GM12878 (cell line): Measurements from ENCODE around the gene MROH9. TPM values are rescaled to one million over a fixed set of nuclear protein-coding genes. Genes with fewer than 3 reads are reported as not detected.

Experiments used
- ATAC-seq: fragments of 200-7000 bp; cut with Tn5 transposase; 3 replicates; pipeline ENCODE4 v1.9.1; 2020; ENCODE audit warnings: mild to moderate bottlenecking, moderate library complexity
- BruUV-seq: library from RNA; stranded (reverse); fragments of 400-500 nt; replicated peaks from 2 replicates; lab custom pipeline; 2021; lab: Mats Ljungman, UMichigan
- CTCF ChIA-PET: fragments of 300-600 bp; sonication (Branson Sonifier 250); formaldehyde crosslinking; extraction: SDS; loops from one replicate; lab custom pipeline; 2021; ENCODE audit warnings: inconsistent platforms; lab: Yijun Ruan, JAX
- POLR2A ChIA-PET: fragments of 350-600 bp; formaldehyde crosslinking; extraction: SDS; loops from one replicate; lab custom pipeline; 2021; ENCODE audit warnings: inconsistent platforms; lab: Charles Lee
- RAD21 ChIA-PET: fragments of 300-600 bp; sonication (Branson Sonifier 250); formaldehyde crosslinking; loops from one replicate; lab custom pipeline; 2023; ENCODE audit warnings: antibody characterized with exemption; ENCODE audit not compliant: unreplicated experiment; lab: Charles Lee
- SMC1A ChIA-PET: fragments of 300-600 bp; sonication (Branson Sonifier 250); formaldehyde crosslinking; loops from one replicate; lab custom pipeline; 2023; ENCODE audit not compliant: unreplicated experiment, uncharacterized antibody; lab: Charles Lee
- DNase-seq: peaks from one replicate; pipeline ENCODE4 v3.0.0-alpha.2; 2011; ENCODE audit warnings: low read depth, low spot score
- FAIRE-seq: peaks from 3 replicates; lab custom pipeline; 2011; peaks lifted over from hg19 to GRCh38; lab: Jason Lieb, UNC
- H2AFZ ChIP-seq: 2 replicates; pipeline ENCODE4 v1.6.0; 2011; ENCODE audit warnings: low read depth, low read length, control low read depth; ENCODE audit not compliant: control insufficient read depth
- H3K27ac ChIP-seq: 2 replicates; pipeline ENCODE4 v1.5.1; 2011; ENCODE audit warnings: control low read depth; ENCODE audit not compliant: control insufficient read depth, insufficient read depth
- H3K27me3 ChIP-seq, 2 experiments: replicated peaks in 1 of 2; 2 replicates each; pipeline versions ENCODE4 v1.6.0 to v1.6.1; 2011; ENCODE audit warnings: low read length in 1 of 2; ENCODE audit not compliant: control insufficient read depth in 2 of 2, insufficient read depth in 2 of 2
- H3K36me3 ChIP-seq, 2 experiments: 2 replicates each; pipeline ENCODE4 v1.5.1; 2011; ENCODE audit warnings: low read length in 1 of 2; ENCODE audit not compliant: control insufficient read depth in 2 of 2, insufficient read depth in 2 of 2
- H3K4me1 ChIP-seq: 2 replicates; pipeline ENCODE4 v1.6.1; 2011; ENCODE audit warnings: mild to moderate bottlenecking, low read length, moderate library complexity, mixed read lengths; ENCODE audit not compliant: control insufficient read depth, insufficient read depth
- H3K4me2 ChIP-seq: 2 replicates; pipeline ENCODE4 v1.6.0; 2011; ENCODE audit warnings: control low read depth; ENCODE audit not compliant: control insufficient read depth, insufficient read depth
- H3K4me3 ChIP-seq: fragments of 200-600 bp; sonication (generic); 2 replicates; pipeline ENCODE4 v1.5.1; 2016
- H3K79me2 ChIP-seq: 2 replicates; pipeline ENCODE4 v1.6.0; 2011; ENCODE audit warnings: low read length; ENCODE audit not compliant: control insufficient read depth, insufficient read depth
- H3K9ac ChIP-seq: 2 replicates; pipeline ENCODE4 v1.8.0; 2011; ENCODE audit warnings: low read length, control low read depth, mixed read lengths; ENCODE audit not compliant: control insufficient read depth, insufficient read depth
- H3K9me3 ChIP-seq: replicated peaks from 3 replicates; pipeline ENCODE4 v1.5.1; 2011; ENCODE audit warnings: mild to moderate bottlenecking, low read length; ENCODE audit not compliant: control insufficient read depth, insufficient read depth
- H4K20me1 ChIP-seq: 2 replicates; pipeline ENCODE4 v1.6.0; 2011; ENCODE audit not compliant: control insufficient read depth, insufficient read depth
- CBX3 ChIP-seq: fragments of 200-600 bp; sonication (generic); IDR thresholded peaks from 2 replicates; pipeline ENCODE4 v1.6.1; 2016; ENCODE audit warnings: low read depth, borderline replicate concordance
- CTCF ChIP-seq, 3 experiments: IDR thresholded peaks in 2 of 3; conservative IDR thresholded peaks in 1 of 3; 2 replicates each; pipeline ENCODE4 v1.5.1; 2011; ENCODE audit warnings: low read depth in 3 of 3, low read length in 3 of 3, mild to moderate bottlenecking in 3 of 3, control low read depth in 2 of 3, moderate library complexity in 2 of 3, inconsistent platforms in 1 of 3, mixed read lengths in 1 of 3; ENCODE audit not compliant: control insufficient read depth in 2 of 3, insufficient read depth in 1 of 3; ENCODE audit errors: extremely low read depth in 1 of 3
- POLR2A ChIP-seq: IDR thresholded peaks from 2 replicates; pipeline ENCODE4 v1.6.1; 2011; ENCODE audit warnings: low read depth, mild to moderate bottlenecking, low read length
- POU2F2 ChIP-seq: IDR thresholded peaks from 3 replicates; pipeline ENCODE4 v1.6.1; 2011; ENCODE audit warnings: low read depth, mild to moderate bottlenecking, low read length, borderline replicate concordance
- SMC3 ChIP-seq: IDR thresholded peaks from 2 replicates; pipeline ENCODE4 v1.6.1; 2011; ENCODE audit warnings: low read length, improper control_type of control experiment, borderline replicate concordance
- SREBF2 ChIP-seq: IDR thresholded peaks from 2 replicates; pipeline ENCODE4 v1.6.1; 2012; ENCODE audit warnings: mild to moderate bottlenecking, low read length
- STAT3 ChIP-seq: IDR thresholded peaks from 2 replicates; pipeline ENCODE4 v1.6.1; 2011; ENCODE audit warnings: low read depth, low read length, improper control_type of control experiment
- TARDBP ChIP-seq: IDR thresholded peaks from 2 replicates; pipeline ENCODE4 v1.6.1; 2016; ENCODE audit warnings: borderline replicate concordance
- USF2 ChIP-seq: IDR thresholded peaks from 2 replicates; pipeline ENCODE4 v1.6.1; 2011; ENCODE audit warnings: low read depth, low read length, improper control_type of control experiment, borderline replicate concordance
- ZNF207 ChIP-seq: fragments of 450-650 bp; IDR thresholded peaks from 2 replicates; pipeline ENCODE4 v1.6.1; 2014; ENCODE audit warnings: antibody characterized with exemption, mild to moderate bottlenecking, borderline replicate concordance
- WGBS: methylation state at CpG from one replicate; pipeline ENCODE4 v1.1.6; 2016; ENCODE audit warnings: low lambda C conversion rate; ENCODE audit not compliant: insufficient replicate concordance, insufficient coverage; ENCODE audit errors: missing lambda C conversion rate; 5-methylcytosine and 5-hydroxymethylcytosine counted together
- in situ Hi-C: fragments of 300-500 bp; cut with MboI; formaldehyde crosslinking; loops from 9 replicates; pipeline ENCODE4 v1.14.3; 2018; ENCODE audit warnings: mixed read lengths
- intact Hi-C: fragments of 100-400 bp; cut with micrococcal nuclease; formaldehyde crosslinking; loops from one replicate; pipeline ENCODE4 v1.14.2; 2022; ENCODE audit not compliant: unreplicated experiment
- polyA plus RNA-seq, 11 experiments: library from polyadenylated mRNA; depleted of rRNA in 4 of 11; unstranded in 6 of 11; stranded (reverse) in 5 of 11; fragments of >200 nt; fragmentation: Nextera tagmentation in 4 of 11; fragmentation: Illumina TruSeq in 1 of 11; extraction: Ambion mirVana in 4 of 11; extraction: Trizol in 1 of 11; gene quantifications; 1 replicate in 1 of 11; 2 replicates in 10 of 11; pipeline versions ENCODE4 v1.2.1 to v1.2.3, GENCODE V29; 2011 to 2016; ENCODE audit warnings: inconsistent platforms in 2 of 11, missing spikeins in 2 of 11, low read depth in 1 of 11
- total RNA-seq, 4 experiments: library from RNA; depleted of rRNA in 3 of 4; stranded (reverse); fragments of >200 nt in 3 of 4; fragmentation: Illumina TruSeq in 1 of 4; extraction: Trizol in 1 of 4; gene quantifications; 2 replicates each; pipeline versions ENCODE4 v1.2.1 to v1.2.3, GENCODE V29; 2013 to 2021

Gene MROH9
- total and polyA plus RNA-seq, 10 of the 15 experiments (the other 5 are each of a cell fraction or from before 2014, with no cell fraction given) = not detected

- TF ChIP-seq USF2 (no peak), CTCF (IDR thresholded peaks at IDR 0.05 in 2 of 3, conservative IDR thresholded peaks at IDR 0.05 in 1 of 3; ENCODE audit: control insufficient read depth in 2 of 3, extremely low read depth in 1 of 3, insufficient read depth in 1 of 3, low read depth in 3 of 3, low read length in 3 of 3) (no peak), ZNF207 (no peak), POLR2A (no peak), SMC3 (no peak)
Measured at GRCh38 chr1:171048014-171048413, 112.7 kb downstream of the MROH9 start (continued).

- H3K79me2 ChIP-seq = no peaks in the 10 kb centered on the region
- ChIA-PET CTCF (no interaction called here), SMC1A (no interaction called here), POLR2A (no interaction called here), RAD21 (no interaction called here)
- no peaks in the 10 kb centered on the region for H3K36me3 ChIP-seq
- H3K27ac ChIP-seq = no peak overlapping the region
- H3K9me3 ChIP-seq = no peaks in the 10 kb centered on the region
- ATAC-seq = no peak
- H3K4me1 ChIP-seq = no peaks in the 10 kb centered on the region
- H3K27me3 ChIP-seq = no peaks in the 10 kb centered on the region
- in situ Hi-C loops = no loop called here
- TF ChIP-seq SREBF2 (no peak), POU2F2 (no peak), TARDBP (no peak), STAT3 (no peak), CBX3 (no peak)
- H3K4me2 ChIP-seq = no peak overlapping the region
- H3K9ac ChIP-seq = no peak overlapping the region
- H4K20me1 ChIP-seq = no peaks in the 10 kb centered on the region
- 55% methylated on average over 2 of the region's 2 CpGs for WGBS
- H2AFZ ChIP-seq = no peak overlapping the region
- DNase-seq = no peak
- no TSS peak for BruUV-seq
- H3K4me3 ChIP-seq = no peak overlapping the region
- no peak for FAIRE-seq
- intact Hi-C loops = no loop called here
Measured at GRCh38 chr1:171052977-171053376, 117.6 kb downstream of the MROH9 start.
